GM12865 (cell line): ENCODE data around the gene PRM1.

ENCODE experiments used
- DNase-seq: peaks from one replicate; pipeline ENCODE4 v3.0.0; 2010; ENCODE audit warnings: low read depth
- H3K4me3 ChIP-seq: 2 replicates; pipeline ENCODE4 v1.5.1; 2011; ENCODE audit warnings: mild to moderate bottlenecking, low read depth, low read length, control low read depth
- CTCF ChIP-seq: IDR thresholded peaks from 2 replicates; pipeline ENCODE4 v1.5.1; 2011; ENCODE audit warnings: low read length, control low read depth, low read depth, inconsistent platforms; ENCODE audit not compliant: insufficient read depth; ENCODE audit errors: missing control alignments

The PRM1 gene

GRCh38 chr16:11320170-11320569 is 39.0 kb upstream of the PRM1 start:
- no peak for TF ChIP-seq CTCF
- DNase-seq, result no peak
- no peak overlapping the region for H3K4me3 ChIP-seq

- TF ChIP-seq CTCF, result no peak
- H3K4me3 ChIP-seq, result no peak overlapping the region
- no peak for DNase-seq
These were observed 38.5 kb upstream of the PRM1 start for GRCh38 chr16:11319529-11320146.

GRCh38 chr16:11318817-11319216 is 37.7 kb upstream of the PRM1 start:
- no peak for DNase-seq
- H3K4me3 ChIP-seq, result no peak overlapping the region
- TF ChIP-seq CTCF, result no peak

- TF ChIP-seq CTCF, result no peak
- no peak overlapping the region for H3K4me3 ChIP-seq
These were observed 35.3 kb upstream of the PRM1 start for GRCh38 chr16:11316331-11317015.

GRCh38 chr16:11315510-11315909 is 34.4 kb upstream of the PRM1 start:
- no peak overlapping the region for H3K4me3 ChIP-seq
- TF ChIP-seq CTCF, result no peak
- DNase-seq, result no peak

More at GRCh38 chr16:11316331-11317015, 35.3 kb upstream of the PRM1 start:
- DNase-seq, result no peak

GRCh38 chr16:11314309-11314894 is 33.3 kb upstream of the PRM1 start:
- no peak for TF ChIP-seq CTCF
- no peak overlapping the region for H3K4me3 ChIP-seq
- no peak for DNase-seq
